A673 (cell line): Measurements from ENCODE around the gene BCAT1. TPM values are rescaled to one million over a fixed set of nuclear protein-coding genes. Genes with fewer than 3 reads are reported as not detected.

Source experiments
- BruUV-seq: library from RNA; stranded (reverse); fragments of 400-500 nt; replicated peaks from 2 replicates; lab custom pipeline; 2021; lab: Mats Ljungman, UMichigan
- CTCF ChIA-PET: fragments of 300-600 bp; sonication (Branson Sonifier 250); formaldehyde crosslinking; loops from one replicate; lab custom pipeline; 2022; ENCODE audit warnings: antibody characterized with exemption; lab: Charles Lee
- POLR2A ChIA-PET: fragments of 300-600 bp; sonication (Branson Sonifier 250); formaldehyde crosslinking; loops from one replicate; lab custom pipeline; 2022; ENCODE audit warnings: antibody characterized with exemption; ENCODE audit not compliant: low non-redundant PET; lab: Charles Lee
- DNase-seq: peaks from one replicate; pipeline ENCODE4 v3.0.0-alpha.2; 2015; ENCODE audit warnings: low spot score
- H3K27ac ChIP-seq: fragments of 200-600 bp; sonication (generic); 2 replicates; pipeline ENCODE4 v1.5.1; 2016; ENCODE audit warnings: mixed run types, low read depth, mild to moderate bottlenecking, mixed read lengths, antibody characterized with exemption, low read length; ENCODE audit not compliant: poor library complexity, severe bottlenecking
- H3K27me3 ChIP-seq: fragments of 200-600 bp; sonication (generic); replicated peaks from 2 replicates; pipeline ENCODE4 v1.6.1; 2017; ENCODE audit warnings: mixed run types, low read depth, mild to moderate bottlenecking, mixed read lengths, antibody characterized with exemption, low read length; ENCODE audit not compliant: insufficient read depth, poor library complexity
- H3K36me3 ChIP-seq: fragments of 200-600 bp; sonication (generic); 2 replicates; pipeline ENCODE4 v1.6.1; 2016; ENCODE audit warnings: mixed run types, mild to moderate bottlenecking, mixed read lengths, antibody characterized with exemption, low read length; ENCODE audit not compliant: insufficient read depth, poor library complexity, severe bottlenecking
- H3K4me1 ChIP-seq: fragments of 200-600 bp; sonication (generic); 2 replicates; pipeline ENCODE4 v1.6.1; 2017; ENCODE audit warnings: mixed run types, mild to moderate bottlenecking, mixed read lengths, antibody characterized with exemption, low read length; ENCODE audit not compliant: insufficient read depth, poor library complexity, severe bottlenecking
- H3K4me3 ChIP-seq: fragments of 200-600 bp; sonication (generic); 2 replicates; pipeline ENCODE4 v1.5.1; 2016; ENCODE audit warnings: low read depth, mixed run types, mild to moderate bottlenecking, mixed read lengths, low read length; ENCODE audit not compliant: poor library complexity, severe bottlenecking
- H3K9me3 ChIP-seq: fragments of 200-600 bp; sonication (generic); 2 replicates; pipeline ENCODE4 v1.6.1; 2016; ENCODE audit warnings: mixed run types, low read depth, mild to moderate bottlenecking, mixed read lengths, antibody characterized with exemption, low read length; ENCODE audit not compliant: poor library complexity, severe bottlenecking
- CTCF ChIP-seq: fragments of 300-800, 200-600 bp; sonication (generic); conservative IDR thresholded peaks from 2 replicates; pipeline ENCODE4 v1.5.1; 2017; ENCODE audit warnings: low read depth, mild to moderate bottlenecking, antibody characterized with exemption, low read length, moderate library complexity, mixed read lengths
- EZH2 ChIP-seq: fragments of 200-600 bp; sonication (generic); IDR thresholded peaks from 2 replicates; pipeline ENCODE4 v1.6.1; 2017; ENCODE audit warnings: borderline replicate concordance, low read depth, mild to moderate bottlenecking, mixed read lengths, antibody characterized with exemption, low read length; ENCODE audit not compliant: poor library complexity, severe bottlenecking
- intact Hi-C: fragments of 100-400 bp; cut with micrococcal nuclease; formaldehyde crosslinking; loops from one replicate; pipeline ENCODE4 v1.10.0; 2022; ENCODE audit not compliant: unreplicated experiment
- total RNA-seq: library from RNA; stranded (reverse); gene quantifications from 2 replicates; pipeline ENCODE4 v1.2.3, GENCODE V29; 2021

BCAT1 gene
- total RNA-seq, 1 experiment from 2014 or later = 195 TPM

GRCh38 chr12:24937553-24938244, 11.2 kb downstream of the BCAT1 start:
- BruUV-seq = no TSS peak
- ChIA-PET CTCF (no interaction called here), POLR2A (no interaction called here)
- intact Hi-C loops = no loop called here
- no peak for DNase-seq
- Histone ChIP-seq H3K4me3 (no peak overlapping the region), H3K27me3 (no peaks in the 10 kb centered on the region), H3K36me3 (peaks cover 3% of the 10 kb centered on the region), H3K4me1 (peaks cover 4% of the 10 kb centered on the region), H3K9me3 (no peaks in the 10 kb centered on the region), H3K27ac (no peak overlapping the region)
- TF ChIP-seq CTCF = no peak
- TF ChIP-seq EZH2 = no peak

GRCh38 chr12:24933694-24934407, 15.1 kb downstream of the BCAT1 start:
- TF ChIP-seq CTCF = no peak
- TF ChIP-seq EZH2 = no peak
- ChIA-PET CTCF (no interaction called here), POLR2A (no interaction called here)
- no peak for DNase-seq
- peaks cover 4% of the 10 kb centered on the region for H3K9me3 ChIP-seq
- no peak overlapping the region for H3K4me3 ChIP-seq
- H3K36me3 ChIP-seq = peaks cover 3% of the 10 kb centered on the region
- no peaks in the 10 kb centered on the region for H3K27me3 ChIP-seq
- H3K27ac ChIP-seq = no peak overlapping the region
- intact Hi-C loops = no loop called here
- no TSS peak for BruUV-seq
- H3K4me1 ChIP-seq = peaks cover 17% of the 10 kb centered on the region

GRCh38 chr12:24931666-24932405, 17.1 kb downstream of the BCAT1 start:
- TF ChIP-seq CTCF = no peak
- no peak for TF ChIP-seq EZH2

More at GRCh38 chr12:24931666-24932405, 17.1 kb downstream of the BCAT1 start:
- no peak for DNase-seq
- Histone ChIP-seq H3K4me3 (no peak overlapping the region), H3K27ac (peak overlapping the region; percentile 11), H3K9me3 (peaks cover 4% of the 10 kb centered on the region), H3K27me3 (no peaks in the 10 kb centered on the region), H3K4me1 (peaks cover 17% of the 10 kb centered on the region), H3K36me3 (peaks cover 7% of the 10 kb centered on the region)
- ChIA-PET POLR2A (no interaction called here), CTCF (no interaction called here)
- BruUV-seq = no TSS peak
- intact Hi-C loops = no loop called here
